Liver (tissue), 9 donors: ENCODE results near the gene TOP2A. TPM values are rescaled to one million over a fixed set of nuclear protein-coding genes. Genes with fewer than 3 reads are reported as not detected.

ENCODE experiments used
- DNase-seq: peaks from one replicate; pipeline ENCODE4 v3.0.0-alpha.2; 2017; ENCODE audit warnings: low spot score
- H3K27ac ChIP-seq, 2 donors: one replicate each; pipeline ENCODE4 v1.7.0; 2013; ENCODE audit warnings: inconsistent platforms in 2 of 2, low read length in 2 of 2, control low read depth in 1 of 2, low read depth in 1 of 2, mild to moderate bottlenecking in 1 of 2
- H3K27me3 ChIP-seq, 4 donors: one replicate each; pipeline versions ENCODE4 v1.6.1 to v1.7.0; 2013; ENCODE audit warnings: low read length in 3 of 4, inconsistent platforms in 1 of 4, mild to moderate bottlenecking in 1 of 4, moderate library complexity in 1 of 4; ENCODE audit not compliant: control insufficient read depth in 4 of 4, insufficient read depth in 4 of 4
- H3K36me3 ChIP-seq, 4 donors: one replicate each; pipeline versions ENCODE4 v1.6.1 to v1.7.0; 2013; ENCODE audit warnings: low read length in 3 of 4, mild to moderate bottlenecking in 3 of 4, low read depth in 1 of 4, moderate library complexity in 1 of 4; ENCODE audit not compliant: control insufficient read depth in 4 of 4, insufficient read depth in 3 of 4
- H3K4me1 ChIP-seq, 4 donors: one replicate each; pipeline versions ENCODE4 v1.6.1 to v1.7.0; 2013; ENCODE audit warnings: low read length in 3 of 4, mild to moderate bottlenecking in 3 of 4, moderate library complexity in 1 of 4; ENCODE audit not compliant: control insufficient read depth in 4 of 4, insufficient read depth in 4 of 4
- H3K4me3 ChIP-seq, 3 donors: one replicate each; pipeline versions ENCODE4 v1.6.1 to v1.7.0; 2013; ENCODE audit warnings: low read length in 3 of 3, control low read depth in 1 of 3, low read depth in 1 of 3, mild to moderate bottlenecking in 1 of 3
- H3K9ac ChIP-seq, 2 donors: one replicate each; pipeline ENCODE4 v1.7.0; 2013; ENCODE audit warnings: low read length in 2 of 2, mild to moderate bottlenecking in 2 of 2, moderate library complexity in 2 of 2, control low read depth in 1 of 2, low read depth in 1 of 2
- H3K9me3 ChIP-seq, 4 donors: one replicate each; pipeline versions ENCODE4 v1.6.1 to v1.7.0; 2013; ENCODE audit warnings: low read length in 3 of 4; ENCODE audit not compliant: control insufficient read depth in 4 of 4
- ATF3 ChIP-seq: IDR thresholded peaks from 2 replicates; pipeline ENCODE4 v1.6.1; 2016; ENCODE audit warnings: antibody characterized with exemption
- CTCF ChIP-seq: fragments of 150-350 bp; IDR thresholded peaks from 2 replicates; pipeline ENCODE4 v1.5.1; 2017; ENCODE audit warnings: improper control_type of control experiment, low read depth, low read length; ENCODE audit not compliant: missing input control
- FOXA1 ChIP-seq: IDR thresholded peaks from 2 replicates; pipeline ENCODE4 v1.6.1; 2016; ENCODE audit warnings: antibody characterized with exemption
- FOXA2 ChIP-seq: IDR thresholded peaks from 2 replicates; pipeline ENCODE4 v1.6.1; 2016; ENCODE audit warnings: antibody characterized with exemption
- GABPA ChIP-seq, 2 donors: IDR thresholded peaks in 1 of 2; conservative IDR thresholded peaks in 1 of 2; 2 replicates each; pipeline ENCODE4 v1.6.1; 2016; ENCODE audit warnings: antibody characterized with exemption in 2 of 2, mild to moderate bottlenecking in 1 of 2, moderate library complexity in 1 of 2
- HNF4A ChIP-seq, 2 donors: conservative IDR thresholded peaks; 2 replicates each; pipeline ENCODE4 v1.6.1; 2016; ENCODE audit warnings: antibody characterized with exemption in 2 of 2, mild to moderate bottlenecking in 2 of 2
- HNF4G ChIP-seq: IDR thresholded peaks from 2 replicates; pipeline ENCODE4 v1.6.1; 2016; ENCODE audit warnings: antibody characterized with exemption
- JUND ChIP-seq, 2 donors: IDR thresholded peaks; 2 replicates each; pipeline ENCODE4 v1.6.1; 2016; ENCODE audit warnings: antibody characterized with exemption in 2 of 2
- RAD21 ChIP-seq, 2 donors: IDR thresholded peaks; 2 replicates each; pipeline ENCODE4 v1.6.1; 2016; ENCODE audit warnings: antibody characterized with exemption in 2 of 2, mild to moderate bottlenecking in 2 of 2
- REST ChIP-seq: IDR thresholded peaks from 2 replicates; pipeline ENCODE4 v1.6.1; 2016; ENCODE audit warnings: antibody characterized with exemption, mild to moderate bottlenecking
- RXRA ChIP-seq, 2 donors: IDR thresholded peaks; 2 replicates each; pipeline ENCODE4 v1.6.1; 2017 to 2018; ENCODE audit warnings: antibody characterized with exemption in 2 of 2, mild to moderate bottlenecking in 1 of 2
- SP1 ChIP-seq: IDR thresholded peaks from 2 replicates; pipeline ENCODE4 v1.6.1; 2018; ENCODE audit warnings: antibody characterized with exemption, mild to moderate bottlenecking
- TAF1 ChIP-seq: conservative IDR thresholded peaks from 2 replicates; pipeline ENCODE4 v1.6.1; 2016; ENCODE audit warnings: antibody characterized with exemption, mild to moderate bottlenecking
- YY1 ChIP-seq: IDR thresholded peaks from 2 replicates; pipeline ENCODE4 v1.6.1; 2016; ENCODE audit warnings: antibody characterized with exemption, mild to moderate bottlenecking
- WGBS: extraction: QIAGEN DNeasy Blood & Tissue Kit; methylation state at CpG from one replicate; pipeline ENCODE4 v1.1.7; 2013; 5-methylcytosine and 5-hydroxymethylcytosine counted together
- polyA plus RNA-seq, 2 donors: library from polyadenylated mRNA; stranded (reverse) in 1 of 2; unstranded in 1 of 2; fragments of 200-250 nt in 1 of 2; fragments of >200 nt in 1 of 2; fragmentation: Nextera tagmentation in 1 of 2; extraction: Ambion mirVana in 1 of 2; gene quantifications; one replicate each; pipeline versions ENCODE4 v1.2.1 to v1.2.3, GENCODE V29; 2013 to 2015
- total RNA-seq, 2 donors: library from RNA; depleted of rRNA; stranded (reverse); fragments of >200 nt; gene quantifications; one replicate each; pipeline ENCODE4 v1.2.3, GENCODE V29; 2014
- TF ChIP-seq, protein P1 (sequence below): IDR thresholded peaks from 2 replicates; pipeline ENCODE4 v1.6.1; 2016; ENCODE audit warnings: antibody characterized with exemption
- TF ChIP-seq, protein P2 (sequence below): IDR thresholded peaks from 2 replicates; pipeline ENCODE4 v1.6.1; 2016; ENCODE audit warnings: antibody characterized with exemption
- donor health status: healthy.
- donor health status: healthy.
- donor health status: healthy.
- donor health status: healthy.
- donor health status: healthy.

Gene TOP2A
- total and polyA plus RNA-seq, 4 donors: 0.08 to 102 (median 3.6) TPM

DNA sequence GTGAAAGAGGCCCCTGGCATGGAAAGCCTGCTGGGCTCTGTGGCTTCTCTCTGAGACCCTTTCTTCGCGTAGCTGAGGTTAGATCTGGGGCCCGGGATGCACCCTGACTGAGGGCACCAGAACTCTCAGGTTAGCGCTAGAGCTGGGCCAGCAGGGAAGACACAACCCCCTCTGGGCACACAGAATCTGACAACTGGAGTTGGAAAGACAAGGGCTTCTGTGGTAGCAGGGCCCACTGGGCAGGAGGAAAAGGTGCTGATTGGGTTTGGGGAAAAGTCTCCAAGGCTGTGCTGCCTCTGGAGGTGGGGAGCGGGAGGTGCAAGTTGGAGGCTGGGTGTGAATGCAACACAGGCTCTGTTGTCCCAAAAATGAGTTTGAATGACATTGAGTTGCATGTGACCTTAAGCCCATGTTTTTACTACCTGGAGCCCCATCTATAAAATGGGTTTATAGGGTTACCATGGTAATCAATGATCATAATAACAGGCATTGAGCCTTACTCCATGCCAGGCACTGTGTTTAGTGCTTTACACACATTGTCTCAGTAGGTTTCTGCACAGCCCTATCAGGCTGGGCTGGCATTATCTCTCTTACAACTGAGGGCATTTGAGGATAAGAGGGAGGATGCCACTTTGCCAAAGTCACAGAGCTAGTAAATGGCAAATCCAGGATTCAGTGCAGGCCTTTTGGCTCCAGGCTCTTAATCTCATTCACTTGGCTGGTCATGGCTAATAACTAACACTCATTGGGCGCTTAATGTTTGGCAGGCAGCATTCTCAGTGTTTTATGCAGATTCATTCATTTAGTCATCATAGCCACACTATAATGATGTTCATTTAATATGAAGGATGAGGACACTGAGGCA lies 16.1 kb upstream of the TOP2A start (continued):
- peak; percentile 35 to 65 for TF ChIP-seq RAD21 (IDR thresholded peaks at IDR 0.05)

- no peak overlapping the region for H3K27ac ChIP-seq
- no peaks in the 10 kb centered on the region for H3K4me1 ChIP-seq
- no peak overlapping the region for H3K4me3 ChIP-seq
- DNase-seq: no peak
- TF ChIP-seq YY1: no peak
- TF ChIP-seq ATF3: no peak
- TF ChIP-seq, protein P1, sequence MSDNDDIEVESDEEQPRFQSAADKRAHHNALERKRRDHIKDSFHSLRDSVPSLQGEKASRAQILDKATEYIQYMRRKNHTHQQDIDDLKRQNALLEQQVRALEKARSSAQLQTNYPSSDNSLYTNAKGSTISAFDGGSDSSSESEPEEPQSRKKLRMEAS: no peak
- no peak for TF ChIP-seq HNF4G
- TF ChIP-seq RXRA (IDR thresholded peaks at IDR 0.05): no peak
- TF ChIP-seq GABPA (IDR thresholded peaks at IDR 0.05 in 1 of 2, conservative IDR thresholded peaks at IDR 0.05 in 1 of 2): no peak
- no peak for TF ChIP-seq FOXA1
- TF ChIP-seq FOXA2: no peak
- TF ChIP-seq HNF4A (conservative IDR thresholded peaks at IDR 0.05): no peak
- TF ChIP-seq, protein P2, sequence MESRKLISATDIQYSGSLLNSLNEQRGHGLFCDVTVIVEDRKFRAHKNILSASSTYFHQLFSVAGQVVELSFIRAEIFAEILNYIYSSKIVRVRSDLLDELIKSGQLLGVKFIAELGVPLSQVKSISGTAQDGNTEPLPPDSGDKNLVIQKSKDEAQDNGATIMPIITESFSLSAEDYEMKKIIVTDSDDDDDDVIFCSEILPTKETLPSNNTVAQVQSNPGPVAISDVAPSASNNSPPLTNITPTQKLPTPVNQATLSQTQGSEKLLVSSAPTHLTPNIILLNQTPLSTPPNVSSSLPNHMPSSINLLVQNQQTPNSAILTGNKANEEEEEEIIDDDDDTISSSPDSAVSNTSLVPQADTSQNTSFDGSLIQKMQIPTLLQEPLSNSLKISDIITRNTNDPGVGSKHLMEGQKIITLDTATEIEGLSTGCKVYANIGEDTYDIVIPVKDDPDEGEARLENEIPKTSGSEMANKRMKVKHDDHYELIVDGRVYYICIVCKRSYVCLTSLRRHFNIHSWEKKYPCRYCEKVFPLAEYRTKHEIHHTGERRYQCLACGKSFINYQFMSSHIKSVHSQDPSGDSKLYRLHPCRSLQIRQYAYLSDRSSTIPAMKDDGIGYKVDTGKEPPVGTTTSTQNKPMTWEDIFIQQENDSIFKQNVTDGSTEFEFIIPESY: no peak
- TF ChIP-seq REST: no peak
- no peak for TF ChIP-seq TAF1
- no peak for TF ChIP-seq RAD21 (IDR thresholded peaks at IDR 0.05)
- TF ChIP-seq JUND (IDR thresholded peaks at IDR 0.05): no peak
- no peak for TF ChIP-seq CTCF
- TF ChIP-seq SP1: no peak
- no peaks in the 10 kb centered on the region for H3K36me3 ChIP-seq
- H3K27me3 ChIP-seq: no peaks in the 10 kb centered on the region
- H3K9me3 ChIP-seq: no peaks in the 10 kb centered on the region
- no peak overlapping the region for H3K9ac ChIP-seq
- WGBS: 76% methylated on average over 2 of the region's 2 CpGs
These were observed 15.3 kb upstream of the TOP2A start for GRCh38 chr17:40432864-40433528.
